Measurements from ENCODE around the gene PATL2.
"Not testable (repeated sequence)": the region's sequence is repeated elsewhere in the genome, so short reads cannot be mapped to it uniquely, and the experiment has no call there.

The PATL2 gene

GRCh38 chr15:44711096-44711742, at the start of gene PATL2, which contains the start of gene B2M:
Gene PATL2 (minus strand): TSS chr15:44711323. CDS start chr15:44676490, 34,833 bp downstream.
Gene B2M (plus strand): TSS chr15:44711517. CDS start chr15:44711547, 30 bp downstream.
- peak; percentile 95 to 98 for DNase-seq

GRCh38 chr15:44753345-44753744, 42.2 kb upstream of the PATL2 start:
- DNase-seq: no peak

GRCh38 chr15:44743454-44743853, 32.3 kb upstream of the PATL2 start:
- not testable (repeated sequence) for DNase-seq

GRCh38 chr15:44739222-44739847, 28.2 kb upstream of the PATL2 start:
- DNase-seq: not testable (repeated sequence)

- DNase-seq: peak in 1 of 2 donors; percentile 28
Observed at GRCh38 chr15:44738340-44738984, 27.3 kb upstream of the PATL2 start.

GRCh38 chr15:44736181-44736765, 25.1 kb upstream of the PATL2 start, which contains the start of gene TRIM69:
Gene TRIM69 (plus strand): TSS chr15:44736528. CDS start chr15:44736705, 177 bp downstream.
- DNase-seq: no peak

GRCh38 chr15:44735482-44736180, 24.5 kb upstream of the PATL2 start:
- DNase-seq: peak; percentile 14 to 45

- DNase-seq: no peak
Observed at GRCh38 chr15:44734839-44735481, 23.8 kb upstream of the PATL2 start.

- no peak for DNase-seq
Observed at GRCh38 chr15:44729408-44730127, 18.4 kb upstream of the PATL2 start.

GRCh38 chr15:44728576-44729407, 17.7 kb upstream of the PATL2 start:
- DNase-seq: peak; percentile 83 to 99

GRCh38 chr15:44728232-44728575, 17.1 kb upstream of the PATL2 start:
- not testable (repeated sequence) for DNase-seq

- no peak for DNase-seq
Observed at GRCh38 chr15:44727485-44728231, 16.5 kb upstream of the PATL2 start.

GRCh38 chr15:44726568-44727484, 15.7 kb upstream of the PATL2 start:
- peak; percentile 30 to 97 for DNase-seq

GRCh38 chr15:44726136-44726535, 15.0 kb upstream of the PATL2 start:
- no peak for DNase-seq

GRCh38 chr15:44722011-44722410, 10.9 kb upstream of the PATL2 start:
- DNase-seq: no peak

- DNase-seq: no peak
Observed at GRCh38 chr15:44720460-44721176, 9.5 kb upstream of the PATL2 start.

- DNase-seq: not testable (repeated sequence)
Observed at GRCh38 chr15:44720000-44720435, 8.9 kb upstream of the PATL2 start.

All from bone marrow (tissue), 2 donors.